B cell (primary cell): ENCODE results near the gene CD38. TPM values are rescaled to one million over a fixed set of nuclear protein-coding genes. Genes with fewer than 3 reads are reported as not detected.

Experiments
- ATAC-seq: fragments of 200-7000 bp; cut with Tn5 transposase; one replicate; pipeline ENCODE4 v1.10.0; 2021; ENCODE audit warnings: low read depth, mild to moderate bottlenecking, moderate number of reproducible peaks, moderate library complexity
- CTCF ChIA-PET: fragments of 350-600 bp; sonication (Branson Sonifier 250); formaldehyde crosslinking; loops from one replicate; lab custom pipeline; 2021; ENCODE audit warnings: antibody characterized with exemption, inconsistent platforms; lab: Charles Lee
- POLR2A ChIA-PET: fragments of 350-600 bp; sonication (Branson Sonifier 250); formaldehyde crosslinking; loops from one replicate; lab custom pipeline; 2021; ENCODE audit warnings: antibody characterized with exemption; lab: Charles Lee
- DNase-seq: peaks from one replicate; pipeline ENCODE4 v3.0.0; 2013
- H2AFZ ChIP-seq: 2 replicates; pipeline ENCODE4 v1.6.1; 2012; ENCODE audit warnings: mild to moderate bottlenecking, low read depth, low read length; ENCODE audit not compliant: insufficient read depth, poor library complexity, severe bottlenecking
- H3K27ac ChIP-seq, 2 donors: 1 replicate in 1 of 2; 2 replicates in 1 of 2; pipeline ENCODE4 v1.5.1; 2012 to 2013; ENCODE audit warnings: low read length in 2 of 2, mild to moderate bottlenecking in 2 of 2, moderate library complexity in 1 of 2
- H3K27me3 ChIP-seq, 4 experiments: fragments of 200-600 bp in 1 of 4; sonication (generic) in 1 of 4; replicated peaks in 1 of 4; 1 replicate in 2 of 4; 2 replicates in 2 of 4; pipeline versions ENCODE4 v1.6.1 to v1.7.0; 2013 to 2016; ENCODE audit warnings: low read length in 3 of 4, mild to moderate bottlenecking in 2 of 4, mixed read lengths in 1 of 4, moderate library complexity in 1 of 4; ENCODE audit not compliant: insufficient read depth in 4 of 4, control insufficient read depth in 3 of 4; ENCODE audit errors: control extremely low read depth in 1 of 4
- H3K36me3 ChIP-seq, 2 experiments: replicated peaks in 1 of 2; 1 replicate in 1 of 2; 2 replicates in 1 of 2; pipeline versions ENCODE4 v1.6.1 to v1.7.1; 2013; ENCODE audit warnings: low read length in 1 of 2; ENCODE audit not compliant: insufficient read depth in 2 of 2, control insufficient read depth in 1 of 2; ENCODE audit errors: control extremely low read depth in 1 of 2, extremely low read depth in 1 of 2
- H3K4me1 ChIP-seq, 2 donors: fragments of 200-600 bp in 1 of 2; sonication (generic) in 1 of 2; 1 replicate in 1 of 2; 2 replicates in 1 of 2; pipeline versions ENCODE4 v1.5.1 to v1.6.1; 2013 to 2017; ENCODE audit warnings: low read length in 2 of 2; ENCODE audit not compliant: control insufficient read depth in 2 of 2, insufficient read depth in 2 of 2
- H3K4me2 ChIP-seq: replicated peaks from 2 replicates; pipeline ENCODE3; 2012; ENCODE audit warnings: mild to moderate bottlenecking, low read depth, low read length; ENCODE audit not compliant: poor library complexity, severe bottlenecking
- H3K4me3 ChIP-seq, 5 experiments: fragments of 200-600 bp in 1 of 5; sonication (generic) in 1 of 5; 1 replicate in 3 of 5; 2 replicates in 2 of 5; pipeline versions ENCODE4 v1.5.1 to v1.7.0; 2011 to 2016; ENCODE audit warnings: low read length in 4 of 5, mild to moderate bottlenecking in 4 of 5, low read depth in 2 of 5, control low read depth in 1 of 5, moderate library complexity in 1 of 5; ENCODE audit not compliant: insufficient read depth in 1 of 5; ENCODE audit errors: control extremely low read depth in 1 of 5, extremely low read depth in 1 of 5
- H3K79me2 ChIP-seq: fragments of 200-600 bp; sonication (generic); one replicate; pipeline ENCODE4 v1.6.0; 2016; ENCODE audit warnings: low read length; ENCODE audit not compliant: control insufficient read depth, insufficient read depth
- H3K9ac ChIP-seq: fragments of 200-600 bp; sonication (generic); 2 replicates; pipeline ENCODE4 v1.6.1; 2017; ENCODE audit warnings: mild to moderate bottlenecking, low read length, moderate library complexity
- H3K9me3 ChIP-seq, 3 donors: one replicate each; pipeline versions ENCODE4 v1.6.1 to v1.7.1; 2013; ENCODE audit warnings: low read length in 2 of 3; ENCODE audit not compliant: control insufficient read depth in 2 of 3, insufficient read depth in 1 of 3; ENCODE audit errors: control extremely low read depth in 1 of 3
- H4K20me1 ChIP-seq: 2 replicates; pipeline ENCODE4 v1.6.0; 2012; ENCODE audit warnings: mild to moderate bottlenecking, low read length; ENCODE audit not compliant: insufficient read depth, control insufficient read depth, poor library complexity, severe bottlenecking
- H3K27ac Mint-ChIP-seq: one replicate; pipeline ENCODE4 v1.8.0; 2021; ENCODE audit warnings: mixed read lengths
- H3K27me3 Mint-ChIP-seq: one replicate; pipeline ENCODE4 v1.8.0; 2021; ENCODE audit warnings: mixed read lengths
- H3K4me1 Mint-ChIP-seq: one replicate; pipeline ENCODE4 v1.8.0; 2021; ENCODE audit warnings: mixed read lengths
- H3K4me3 Mint-ChIP-seq: one replicate; pipeline ENCODE4 v1.8.0; 2021; ENCODE audit warnings: mixed read lengths
- H3K9me3 Mint-ChIP-seq: one replicate; pipeline ENCODE4 v1.8.0; 2022; ENCODE audit warnings: mixed read lengths; ENCODE audit not compliant: insufficient read depth
- CTCF ChIP-seq: fragments of 200-600 bp; IDR thresholded peaks from one replicate; pipeline ENCODE4 v1.8.0; 2022; ENCODE audit warnings: antibody characterized with exemption, mild to moderate bottlenecking
- EZH2 ChIP-seq: IDR thresholded peaks from 2 replicates; pipeline ENCODE4 v1.6.1; 2012; ENCODE audit warnings: borderline replicate concordance, low read depth, mild to moderate bottlenecking, moderate library complexity, low read length; ENCODE audit not compliant: insufficient read depth, poor library complexity, severe bottlenecking
- WGBS: methylation state at CpG from one replicate; pipeline ENCODE4 v1.1.5; 2013; ENCODE audit warnings: missing lambda C conversion rate; ENCODE audit not compliant: insufficient coverage; 5-methylcytosine and 5-hydroxymethylcytosine counted together
- intact Hi-C: fragments of 100-400 bp; cut with micrococcal nuclease; formaldehyde crosslinking; loops from one replicate; pipeline ENCODE4 v1.10.0; 2022
- polyA plus RNA-seq: library from polyadenylated mRNA; depleted of rRNA; stranded (reverse); fragments of >200 nt; gene quantifications from 2 replicates; pipeline ENCODE4 v1.2.3, GENCODE V29; 2012
- total RNA-seq, 2 donors: library from RNA; stranded (reverse); fragments of 120-200 nt in 1 of 2; gene quantifications; 1 replicate in 1 of 2; 2 replicates in 1 of 2; pipeline versions ENCODE4 v1.2.3 to v1.2.4, GENCODE V29; 2013 to 2022

CD38 gene
- total and polyA plus RNA-seq, 2 donors (not counting 1 experiment from before 2014, with no cell fraction given) = 10.1 to 12.9 TPM

GRCh38 chr4:15847746-15848145 is 69.6 kb downstream of the CD38 start:
- H3K27ac Mint-ChIP-seq = no peak overlapping the region
- CTCF ChIA-PET = interaction anchor here (0.9 to 1.5 kb wide), 2 partner anchors 35 to 42 kb away, joined by 3 read pairs; no protein-coding TSS in a partner anchor

More at GRCh38 chr4:15847746-15848145, 69.6 kb downstream of the CD38 start:
- no peaks in the 10 kb centered on the region for H3K79me2 ChIP-seq
- no peak overlapping the region for H3K9ac ChIP-seq
- TF ChIP-seq CTCF = no peak
- no peak for TF ChIP-seq EZH2
- Mint-ChIP-seq H3K4me3 (no peak overlapping the region), H3K27me3 (no peaks in the 10 kb centered on the region), H3K9me3 (no peaks in the 10 kb centered on the region), H3K4me1 (no peaks in the 10 kb centered on the region)
- H3K36me3 ChIP-seq = peaks cover 4 to 5% of the 10 kb centered on the region in 2 experiments
- H3K27me3 ChIP-seq = no peaks in the 10 kb centered on the region
- H4K20me1 ChIP-seq = no peaks in the 10 kb centered on the region
- no peaks in the 10 kb centered on the region for H3K4me1 ChIP-seq
- intact Hi-C loops = no loop called here
- POLR2A ChIA-PET = no interaction called here
- no peaks in the 10 kb centered on the region for H3K9me3 ChIP-seq
- H2AFZ ChIP-seq = no peak overlapping the region
- no peak for ATAC-seq
- DNase-seq = no peak
- H3K4me3 ChIP-seq = no peak overlapping the region
- 83% methylated on average over 1 of the region's 2 CpGs for WGBS
- H3K27ac ChIP-seq = no peak overlapping the region
- no peak overlapping the region for H3K4me2 ChIP-seq
